HEK293 (cell line): ENCODE data around the gene GRID2.

Experiments used
- CTCF ChIP-seq: fragments of 450-650 bp; formaldehyde crosslinking; IDR thresholded peaks from 2 replicates; pipeline ENCODE4 v1.5.1; 2016; ENCODE audit warnings: missing biosample characterization, missing genetic modification characterization
- IKZF3 ChIP-seq: fragments of 450-650 bp; IDR thresholded peaks from 2 replicates; pipeline ENCODE4 v1.5.0; 2018; ENCODE audit warnings: missing biosample characterization, mild to moderate bottlenecking, missing genetic modification characterization, moderate library complexity
- PBX3 ChIP-seq: sonication (generic); formaldehyde crosslinking; IDR thresholded peaks from 2 replicates; pipeline ENCODE4 v1.8.1; 2022; ENCODE audit warnings: mild to moderate bottlenecking, moderate library complexity, missing genetic modification reagents
- REST ChIP-seq: fragments of 450-650 bp; formaldehyde crosslinking; IDR thresholded peaks from 2 replicates; pipeline ENCODE4 v1.5.1; 2016; ENCODE audit warnings: missing biosample characterization, missing genetic modification characterization
- SALL2 ChIP-seq: fragments of 450-650 bp; formaldehyde crosslinking; IDR thresholded peaks from 2 replicates; pipeline ENCODE4 v1.5.0; 2017; ENCODE audit warnings: missing biosample characterization, mild to moderate bottlenecking, missing genetic modification characterization, borderline replicate concordance
- SP2 ChIP-seq: fragments of 450-650 bp; formaldehyde crosslinking; IDR thresholded peaks from 2 replicates; pipeline ENCODE4 v1.5.1; 2016; ENCODE audit warnings: missing biosample characterization, missing genetic modification characterization
- ZNF23 ChIP-seq: fragments of 450-650 bp; formaldehyde crosslinking; IDR thresholded peaks from 2 replicates; pipeline ENCODE4 v1.5.1; 2016; ENCODE audit warnings: missing biosample characterization, missing genetic modification characterization, borderline replicate concordance
- ZNF398 ChIP-seq: fragments of 450-650 bp; formaldehyde crosslinking; IDR thresholded peaks from 2 replicates; pipeline ENCODE4 v1.5.1; 2017; ENCODE audit warnings: missing biosample characterization, missing genetic modification characterization
- ZNF449 ChIP-seq: fragments of 450-650 bp; formaldehyde crosslinking; IDR thresholded peaks from 2 replicates; pipeline ENCODE4 v1.5.1; 2017; ENCODE audit warnings: missing biosample characterization, mild to moderate bottlenecking, missing genetic modification characterization, moderate library complexity
- ZNF48 ChIP-seq: fragments of 450-650 bp; formaldehyde crosslinking; IDR thresholded peaks from 2 replicates; pipeline ENCODE4 v1.5.1; 2016; ENCODE audit warnings: missing biosample characterization, missing genetic modification characterization
- ZNF626 ChIP-seq: fragments of 450-650 bp; sonication (Bioruptor Pico); formaldehyde crosslinking; IDR thresholded peaks from 2 replicates; pipeline ENCODE4 v1.5.1; 2018; ENCODE audit warnings: missing biosample characterization, missing genetic modification characterization, inconsistent platforms

- TF ChIP-seq ZNF626: no peak
- TF ChIP-seq ZNF48 (tag by site-specific recombination): no peak
- no peak for TF ChIP-seq CTCF
- TF ChIP-seq SP2 (tag by site-specific recombination): no peak
- TF ChIP-seq ZNF398 (tag by site-specific recombination): no peak
- TF ChIP-seq PBX3 (CRISPR knock-in tag): no peak
- no peak for TF ChIP-seq ZNF449
- no peak for TF ChIP-seq ZNF23 (tag by site-specific recombination)
- no peak for TF ChIP-seq REST (tag by site-specific recombination)
- TF ChIP-seq IKZF3 (tag by site-specific recombination): no peak
- TF ChIP-seq SALL2 (tag by site-specific recombination): no peak
These were observed 649.1 kb downstream of the GRID2 start for GRCh38 chr4:92952897-92953296.
